Right renal cortex interstitium (tissue), 3 donors: ENCODE results near the gene IDH2. TPM values are rescaled to one million over a fixed set of nuclear protein-coding genes. Genes with fewer than 3 reads are reported as not detected.

ENCODE experiments used
- polyA plus RNA-seq, 3 donors: library from polyadenylated mRNA; unstranded; fragments of 120-200 nt; gene quantifications; one replicate each; pipeline ENCODE4 v1.2.1, GENCODE V29; 2013; ENCODE audit not compliant: insufficient read length in 3 of 3

The IDH2 gene
- polyA plus RNA-seq, 3 donors: 194 to 210 (median 196) TPM

Other genes starting within 250 kb of the IDH2 start
- 10 to 100 TPM; 43.5 to 58.9 (median 54.2) TPM for gene AP3S2, start 208.5 kb downstream of the IDH2 start, polyA plus RNA-seq
- gene ARPIN, start 189.5 kb downstream of the IDH2 start, polyA plus RNA-seq: 10 to 100 TPM; 28.1 to 31.0 (median 28.5) TPM
- 10 to 100 TPM; 15.8 to 17.4 (median 16.9) TPM for gene ZNF710, start 101.1 kb downstream of the IDH2 start, polyA plus RNA-seq
- 10 to 100 TPM; 32.3 to 39.4 (median 33.0) TPM for gene SEMA4B, start 98.9 kb upstream of the IDH2 start, polyA plus RNA-seq
- gene CIB1, start 131.5 kb upstream of the IDH2 start, polyA plus RNA-seq: 10 to 100 TPM; 55.1 to 62.0 (median 55.9) TPM
- 1 to 10 TPM; 3.8 to 5.0 (median 4.3) TPM for gene GDPGP1, start 131.7 kb upstream of the IDH2 start, polyA plus RNA-seq
- gene TTLL13, start 147.1 kb upstream of the IDH2 start, polyA plus RNA-seq: under 1 TPM; 0.12 to 0.39 (median 0.13) TPM
- gene NGRN, start 163.2 kb upstream of the IDH2 start, polyA plus RNA-seq: 100 to 1,000 TPM; 122 to 129 (median 126) TPM
- 1 to 10 TPM; 3.2 to 4.7 (median 4.1) TPM for gene ZNF774, start 249.8 kb upstream of the IDH2 start, polyA plus RNA-seq